ENCODE measurements around the gene ALK.

- TF ChIP-seq CTCF (IDR thresholded peaks at IDR 0.05; ENCODE audit: low read length) (no peak), EZH2phosphoT487 (IDR thresholded peaks at IDR 0.05; ENCODE audit: low read length) (no peak)
Measured at GRCh38 chr2:29878898-29879297, 42.5 kb downstream of the ALK start.
